Left ventricle myocardium superior (tissue), 1 donor: ENCODE data around the gene PTGS1. TPM values are rescaled to one million over a fixed set of nuclear protein-coding genes. Genes with fewer than 3 reads are reported as not detected.
A peak's percentile ranks its signal among the peaks of the same experiment; 100 is the strongest.
"Not testable (repeated sequence)": the region's sequence is repeated elsewhere in the genome, so short reads cannot be mapped to it uniquely, and the experiment has no call there.

Source experiments
- ATAC-seq: fragments of 200-7000 bp; cut with Tn5 transposase; one replicate; pipeline ENCODE4 v1.9.1; 2020; ENCODE audit warnings: mild to moderate bottlenecking, moderate library complexity
- DNase-seq: peaks from one replicate; pipeline ENCODE4 v3.0.0-alpha.2; 2020
- intact Hi-C: fragments of 100-400 bp; cut with micrococcal nuclease; formaldehyde crosslinking; loops from one replicate; pipeline ENCODE4 v1.11.0; 2022
- long read RNA-seq: library from polyadenylated mRNA; unstranded; transcript quantifications from one replicate; pipeline ENCODE4 v2.0.0, GENCODE V29; 2021
- total RNA-seq: library from RNA; stranded (reverse); fragmentation: NEBNext Ultra II Directional; extraction: Animal tissue kit (Norgen Biotek cat#: 25700); gene quantifications from one replicate; pipeline ENCODE4 v1.2.1, GENCODE V29; 2021
- donor health status: DM: no; HTN: yes; CAD: no; lungs with severe emphysema.

Gene PTGS1
- 3.4 TPM for total RNA-seq
- long read RNA-seq, partial matches to known transcripts: 1 of 2 reads
- long read RNA-seq, other reads (novel, unspliced or antisense): 0 of 2 reads

GRCh38 chr9:122370869-122371755, at the start of gene PTGS1:
Gene PTGS1 (plus strand): TSS chr9:122371024. CDS start chr9:122371085, 61 bp downstream.
- peak; percentile 72 for DNase-seq
- peak; percentile 76 for ATAC-seq
- intact Hi-C loops: no loop called here

- ATAC-seq: peak; percentile 45
- intact Hi-C loops: loop anchor here (5.0 kb wide), 1 partner anchor 85 kb away; no protein-coding TSS in a partner anchor
- DNase-seq: no peak
Measured at GRCh38 chr9:122322553-122322952, 48.3 kb upstream of the PTGS1 start.

- DNase-seq, ATAC-seq: not testable (repeated sequence)
- intact Hi-C loops: loop anchor here (5.0 kb wide), 1 partner anchor 87 kb away; no protein-coding TSS in a partner anchor
Measured at GRCh38 chr9:122324665-122325064, 46.2 kb upstream of the PTGS1 start.

DNA sequence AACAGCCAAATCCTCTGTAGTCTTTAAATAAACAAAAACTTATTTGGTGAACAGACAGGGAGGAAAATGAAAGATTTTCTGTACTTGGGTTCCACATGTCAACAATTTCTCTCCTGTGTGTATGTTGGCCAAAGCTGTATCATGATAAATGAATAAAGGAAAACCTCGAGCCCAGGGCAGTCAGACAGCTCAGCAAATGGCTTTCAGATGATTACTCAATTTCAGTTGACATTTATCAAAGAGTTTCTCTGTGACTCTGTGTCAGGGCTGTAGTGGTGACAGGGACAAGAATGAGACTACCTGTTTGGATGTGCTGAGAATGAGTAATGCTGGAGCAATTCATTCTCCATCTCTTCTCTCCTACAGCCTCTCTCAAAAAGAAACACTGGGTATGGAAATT, 45.7 kb upstream of the PTGS1 start:
- DNase-seq: no peak
- intact Hi-C loops: no loop called here
- peak; percentile 22 for ATAC-seq

- DNase-seq (no peak), ATAC-seq (no peak)
- intact Hi-C loops: no loop called here
Measured at GRCh38 chr9:122327175-122327574, 43.6 kb upstream of the PTGS1 start.

DNA sequence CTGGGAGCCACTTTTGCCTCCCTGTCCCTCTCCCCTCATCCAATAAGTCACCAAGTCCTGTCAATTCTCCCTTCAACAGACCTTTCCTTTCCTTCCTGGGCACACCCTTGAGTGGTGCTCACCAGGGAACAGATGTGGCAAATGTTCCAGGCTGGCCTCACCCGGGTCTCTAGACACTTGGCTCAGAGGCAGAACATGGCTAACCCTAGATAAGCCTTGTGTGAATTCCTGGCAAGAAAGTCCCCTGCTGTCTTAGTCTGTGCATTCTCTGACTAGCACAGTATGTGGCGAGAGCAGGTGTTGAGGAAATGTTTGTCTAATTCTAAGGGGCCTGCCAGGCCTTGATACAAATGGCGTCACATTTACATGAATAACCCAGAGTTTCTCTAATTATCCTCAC, 41.2 kb upstream of the PTGS1 start:
- no peak for DNase-seq
- ATAC-seq: peak; percentile 77
- intact Hi-C loops: no loop called here

- ATAC-seq, DNase-seq, intact Hi-C loops: not testable (repeated sequence)
Measured at GRCh38 chr9:122330466-122330865, 40.4 kb upstream of the PTGS1 start.

GRCh38 chr9:122331523-122331927, 39.3 kb upstream of the PTGS1 start:
- DNase-seq: no peak
- ATAC-seq: peak; percentile 13
- intact Hi-C loops: no loop called here

- intact Hi-C loops: no loop called here
- ATAC-seq: peak; percentile 62
- DNase-seq: no peak
Measured at GRCh38 chr9:122332083-122332482, 38.7 kb upstream of the PTGS1 start.

DNA sequence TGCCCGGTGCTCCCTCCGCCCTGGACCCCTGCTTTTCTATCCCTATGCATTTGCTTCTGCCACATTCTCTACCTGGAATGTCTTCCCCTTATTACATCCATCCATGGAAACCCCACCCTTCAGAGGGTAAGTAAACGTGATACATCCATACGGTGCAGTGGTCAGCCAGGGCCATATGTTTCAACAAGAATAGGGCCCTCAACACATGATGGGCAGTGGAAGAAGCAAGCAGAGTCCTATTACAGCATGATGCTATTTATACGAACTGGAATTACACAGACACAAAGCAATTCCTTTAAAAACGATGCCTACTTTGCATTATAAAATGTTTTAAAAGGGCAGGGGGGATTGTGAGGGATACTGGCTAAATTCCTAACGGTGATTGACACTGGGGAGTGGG, 38.2 kb upstream of the PTGS1 start:
- intact Hi-C loops: no loop called here
- ATAC-seq: no peak
- no peak for DNase-seq

DNA sequence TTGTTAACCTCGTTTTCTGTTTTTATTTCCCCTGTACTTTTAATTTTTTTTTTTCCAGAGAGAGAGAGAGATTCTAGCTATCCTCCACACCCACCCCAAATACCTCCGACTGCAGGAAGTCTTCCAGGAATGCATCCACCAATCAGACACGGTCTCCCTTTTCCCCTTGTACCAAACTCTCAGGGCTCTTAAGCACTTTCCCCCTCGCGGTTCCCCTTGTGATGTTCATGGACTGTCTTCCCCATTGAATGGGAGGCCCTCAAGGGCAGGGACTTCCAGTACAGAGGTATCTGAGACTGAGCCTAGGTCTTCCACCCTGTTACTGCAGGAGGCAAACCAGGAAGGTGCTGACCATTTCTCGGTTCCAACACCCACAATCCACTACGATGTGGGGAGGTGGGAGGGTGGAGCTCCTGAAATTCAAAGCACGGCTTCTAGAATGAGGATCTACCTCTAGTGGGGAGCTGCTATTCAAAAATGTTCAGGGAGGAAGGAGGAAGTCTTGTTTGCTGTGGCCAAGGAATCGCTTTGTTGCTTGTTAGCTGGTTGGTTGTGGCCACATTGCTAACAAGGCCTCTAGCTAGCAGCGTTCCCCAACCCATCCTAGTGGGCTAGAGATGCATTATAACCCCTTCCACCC, 37.5 kb upstream of the PTGS1 start:
- DNase-seq: no peak
- intact Hi-C loops: no loop called here
- no peak for ATAC-seq

DNA sequence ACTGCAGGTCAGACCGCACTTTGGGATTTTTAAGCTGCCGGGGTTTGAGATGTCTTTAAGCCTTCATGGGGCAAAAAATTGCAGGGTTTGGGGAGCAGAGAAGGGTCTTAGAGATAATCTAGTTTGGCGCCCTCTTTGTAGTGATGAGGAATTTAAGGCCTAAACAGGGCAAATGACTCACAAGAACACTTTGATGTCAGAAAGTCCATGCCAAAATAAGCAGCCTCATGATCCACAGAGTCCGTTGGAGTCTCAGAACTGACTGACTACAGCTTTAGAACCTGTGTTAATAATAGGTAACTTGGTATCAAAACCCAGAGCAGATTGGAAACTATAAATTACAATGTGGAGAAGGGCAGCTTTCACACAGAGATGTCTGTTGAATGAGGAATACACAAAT, 35.9 kb upstream of the PTGS1 start:
- ATAC-seq: no peak
- no peak for DNase-seq
- intact Hi-C loops: no loop called here

DNA sequence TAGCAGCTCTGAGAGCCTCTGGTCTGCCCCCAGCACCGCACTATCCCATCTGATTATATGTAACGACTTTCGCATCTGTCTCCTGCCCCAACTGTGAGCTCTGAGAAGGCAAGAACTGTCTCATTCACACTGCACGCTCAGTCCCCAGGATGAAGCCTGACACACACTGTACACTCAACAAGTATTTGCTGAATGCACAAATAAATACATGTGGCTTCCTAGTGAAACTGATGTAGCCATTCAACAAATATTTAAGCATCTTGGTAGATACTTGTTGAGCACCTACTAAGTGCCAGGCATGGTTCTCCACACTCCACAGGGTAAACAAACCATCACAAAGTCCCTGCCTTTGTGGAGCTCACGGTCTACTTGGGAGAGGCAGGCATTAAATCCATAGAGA, 34.6 kb upstream of the PTGS1 start:
- DNase-seq (no peak), ATAC-seq (no peak)
- intact Hi-C loops: no loop called here

GRCh38 chr9:122336866-122337555, 33.8 kb upstream of the PTGS1 start:
- ATAC-seq (no peak), DNase-seq (no peak)
- intact Hi-C loops: no loop called here

- no peak for ATAC-seq
- intact Hi-C loops: no loop called here
- DNase-seq: no peak
Measured at GRCh38 chr9:122337556-122337929, 33.3 kb upstream of the PTGS1 start.

- intact Hi-C loops: no loop called here
Measured at GRCh38 chr9:122338536-122338935, 32.3 kb upstream of the PTGS1 start.

GRCh38 chr9:122338994-122339393, 31.8 kb upstream of the PTGS1 start:
- DNase-seq (no peak), ATAC-seq (peak; percentile 34)
- intact Hi-C loops: no loop called here

More at GRCh38 chr9:122338536-122338935, 32.3 kb upstream of the PTGS1 start:
- DNase-seq (no peak), ATAC-seq (no peak)

- intact Hi-C loops: no loop called here
- ATAC-seq (no peak), DNase-seq (no peak)
Measured at GRCh38 chr9:122339579-122339978, 31.2 kb upstream of the PTGS1 start.

DNA sequence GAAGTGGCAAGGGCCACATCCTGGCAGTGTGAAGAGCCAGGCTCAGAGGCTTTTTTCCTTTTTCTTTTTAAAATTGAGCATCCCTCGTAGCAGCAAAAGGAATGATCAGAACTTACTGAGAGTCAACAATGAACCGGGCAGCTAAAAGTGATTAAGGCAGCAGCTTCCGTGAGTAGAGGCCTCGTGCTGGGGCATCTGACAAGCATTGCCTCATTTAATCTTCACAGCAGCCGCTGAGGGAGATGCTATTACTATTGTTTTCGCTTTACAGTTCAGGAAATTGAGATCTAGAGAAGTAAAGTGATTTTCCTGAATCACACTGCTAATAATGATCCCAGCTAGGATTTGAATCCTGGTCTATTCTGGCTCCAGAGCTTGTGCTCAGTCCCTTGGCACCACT, 30.7 kb upstream of the PTGS1 start:
- DNase-seq: no peak
- intact Hi-C loops: no loop called here
- no peak for ATAC-seq
